Upper lobe of left lung (tissue), 6 donors: ENCODE data around the gene ARID4B. TPM values are rescaled to one million over a fixed set of nuclear protein-coding genes. Genes with fewer than 3 reads are reported as not detected.

ENCODE experiments used
- ATAC-seq, 2 donors: fragments of 200-7000 bp; cut with Tn5 transposase; one replicate each; pipeline ENCODE4 v1.9.1; 2022; ENCODE audit warnings: mild to moderate bottlenecking in 2 of 2, moderate library complexity in 2 of 2; ENCODE audit not compliant: low FRiP score in 2 of 2
- DNase-seq, 2 donors: peaks; one replicate each; pipeline ENCODE4 v3.0.0-alpha.2; 2019 to 2020
- H3K27ac ChIP-seq, 4 donors: fragments of 200-600 bp; sonication (generic); one replicate each; pipeline ENCODE4 v1.5.1; 2016 to 2019
- H3K27me3 ChIP-seq, 4 donors: fragments of 200-600 bp; sonication (generic); one replicate each; pipeline ENCODE4 v1.5.1; 2017 to 2019
- H3K36me3 ChIP-seq, 4 donors: fragments of 200-600 bp; sonication (generic); one replicate each; pipeline ENCODE4 v1.5.1; 2016 to 2019
- H3K4me1 ChIP-seq, 4 donors: fragments of 200-600 bp; sonication (generic); one replicate each; pipeline ENCODE4 v1.5.1; 2018 to 2019
- H3K4me3 ChIP-seq, 4 donors: fragments of 200-600 bp; sonication (generic); one replicate each; pipeline ENCODE4 v1.5.1; 2017 to 2019; ENCODE audit warnings: mild to moderate bottlenecking in 2 of 4, moderate library complexity in 1 of 4
- H3K9me3 ChIP-seq, 4 donors: fragments of 200-600 bp; sonication (generic); one replicate each; pipeline ENCODE4 v1.5.1; 2018 to 2019
- CTCF ChIP-seq, 6 experiments: fragments of 450-650 bp in 4 of 6; fragments of 200-600 bp in 2 of 6; sonication (generic) in 2 of 6; IDR thresholded peaks; one replicate each; pipeline ENCODE4 v1.5.1; 2016 to 2019; ENCODE audit warnings: antibody characterized with exemption in 6 of 6
- EP300 ChIP-seq, 4 donors: sonication (generic); formaldehyde crosslinking; IDR thresholded peaks; one replicate each; pipeline ENCODE4 v1.5.1; 2017; ENCODE audit warnings: antibody characterized with exemption in 4 of 4, control low read depth in 2 of 4
- POLR2A ChIP-seq, 4 donors: fragments of 450-650 bp; IDR thresholded peaks; one replicate each; pipeline ENCODE4 v1.5.1; 2016 to 2017; ENCODE audit warnings: antibody characterized with exemption in 4 of 4, mild to moderate bottlenecking in 2 of 4
- POLR2AphosphoS5 ChIP-seq, 2 donors: sonication (generic); formaldehyde crosslinking; IDR thresholded peaks; one replicate each; pipeline ENCODE4 v1.5.1; 2017; ENCODE audit warnings: antibody characterized with exemption in 2 of 2
- WGBS, 2 donors: methylation state at CpG; one replicate each; pipeline ENCODE4 v1.1.5; 2017 to 2018; 5-methylcytosine and 5-hydroxymethylcytosine counted together
- small RNA-seq, 4 donors: library from RNA; depleted of rRNA; stranded (forward); fragments of <200 nt; gene quantifications; one replicate each; pipeline ENCODE3, GENCODE V24; 2016
- total RNA-seq, 6 donors: library from RNA; depleted of rRNA in 4 of 6; stranded (reverse); fragments of >200 nt in 4 of 6; gene quantifications; one replicate each; pipeline versions ENCODE4 v1.1.0 to v1.2.1, GENCODE V29; 2016 to 2021
- donor health status: DM: no; HTN: no; CAD: no; lungs with moderate emphysema.
- donor health status: DM: no; HTN: yes; CAD: no; lungs with severe emphysema.

Gene ARID4B
- total RNA-seq, 6 donors from 2014 or later, result 31.1 to 90.1 (median 51.3) TPM

- TF ChIP-seq CTCF (IDR thresholded peaks at IDR 0.05) (no peak), POLR2A (IDR thresholded peaks at IDR 0.05) (no peak), EP300 (IDR thresholded peaks at IDR 0.05) (no peak), POLR2AphosphoS5 (IDR thresholded peaks at IDR 0.05) (no peak)
- Histone ChIP-seq H3K4me1 (peaks cover 20 to 51% (median 26%) of the 10 kb centered on the region in 4 donors), H3K4me3 (peak overlapping the region; percentile 3 to 93 (median 88)), H3K9me3 (no peaks in the 10 kb centered on the region), H3K27me3 (no peaks in the 10 kb centered on the region), H3K36me3 (peaks cover 6 to 22% (median 8%) of the 10 kb centered on the region in 4 donors), H3K27ac (peak overlapping the region in 1 of 4 donors; percentile 91)
- ATAC-seq, result no peak
- 23 to 24% methylated on average over 4 of the region's 4 CpGs for WGBS, 2 donors
- no peak for DNase-seq
Measured at GRCh38 chr1:235127203-235127602, 200.8 kb downstream of the ARID4B start.

GRCh38 chr1:235124665-235125064 lies 203.3 kb downstream of the ARID4B start:
- no peaks in the 10 kb centered on the region for H3K9me3 ChIP-seq
- ATAC-seq (no peak), DNase-seq (no peak)
- H3K36me3 ChIP-seq, result peaks cover 6 to 35% (median 10%) of the 10 kb centered on the region in 4 donors
- TF ChIP-seq CTCF (IDR thresholded peaks at IDR 0.05) (no peak), POLR2A (IDR thresholded peaks at IDR 0.05) (no peak), POLR2AphosphoS5 (IDR thresholded peaks at IDR 0.05) (no peak), EP300 (IDR thresholded peaks at IDR 0.05) (no peak)
- H3K4me3 ChIP-seq, result no peak overlapping the region
- 76 to 81% methylated on average over 1 of the region's 1 CpG for WGBS, 2 donors
- H3K4me1 ChIP-seq, result peaks cover 20 to 51% (median 26%) of the 10 kb centered on the region in 4 donors
- no peaks in the 10 kb centered on the region for H3K27me3 ChIP-seq
- H3K27ac ChIP-seq, result no peak overlapping the region

GRCh38 chr1:235124111-235124510 lies 203.9 kb downstream of the ARID4B start:
- H3K27me3 ChIP-seq, result no peaks in the 10 kb centered on the region
- no peak overlapping the region for H3K27ac ChIP-seq
- no peak for ATAC-seq
- peaks cover 20 to 48% (median 24%) of the 10 kb centered on the region in 4 donors for H3K4me1 ChIP-seq
- TF ChIP-seq POLR2AphosphoS5 (IDR thresholded peaks at IDR 0.05) (no peak), EP300 (IDR thresholded peaks at IDR 0.05) (no peak), CTCF (IDR thresholded peaks at IDR 0.05) (no peak), POLR2A (IDR thresholded peaks at IDR 0.05) (no peak)
- 90 to 91% methylated on average over 9 of the region's 9 CpGs for WGBS, 2 donors
- H3K4me3 ChIP-seq, result no peak overlapping the region
- H3K36me3 ChIP-seq, result peaks cover 6 to 40% (median 15%) of the 10 kb centered on the region in 4 donors
- no peak for DNase-seq
- H3K9me3 ChIP-seq, result no peaks in the 10 kb centered on the region

- DNase-seq, result no peak
Measured at GRCh38 chr1:235122348-235122747, 205.6 kb downstream of the ARID4B start.

More at GRCh38 chr1:235122348-235122747, 205.6 kb downstream of the ARID4B start:
- H3K4me3 ChIP-seq, result no peak overlapping the region
- ATAC-seq, result no peak
- H3K36me3 ChIP-seq, result peaks cover 17 to 58% (median 28%) of the 10 kb centered on the region in 4 donors
- no peaks in the 10 kb centered on the region for H3K9me3 ChIP-seq
- 73 to 80% methylated on average over 1 of the region's 1 CpG for WGBS, 2 donors
- H3K4me1 ChIP-seq, result peaks cover 20 to 41% (median 22%) of the 10 kb centered on the region in 4 donors
- no peaks in the 10 kb centered on the region for H3K27me3 ChIP-seq
- TF ChIP-seq POLR2AphosphoS5 (IDR thresholded peaks at IDR 0.05) (no peak), EP300 (IDR thresholded peaks at IDR 0.05) (no peak), CTCF (IDR thresholded peaks at IDR 0.05) (no peak), POLR2A (IDR thresholded peaks at IDR 0.05) (no peak)
- H3K27ac ChIP-seq, result no peak overlapping the region

Small RNA genes lying within 50 kb of the gene (small RNA-seq; reads per million reads assigned to genes)
- gene AL391994.1 (0 reads per million in 4 donors), gene MIR4753 (0 to 0.26 (median 0.05) reads per million in 4 donors), gene SNORA14B (0.14 to 4.7 (median 1.0) reads per million in 4 donors)

Other genes starting within 250 kb of the ARID4B start
- 100 to 1,000 TPM in 2 of 6 donors, 10 to 100 TPM in 4; 37.6 to 124 (median 89.8) TPM for gene TOMM20, start 199.3 kb downstream of the ARID4B start, total RNA-seq
- 10 to 100 TPM; 17.3 to 61.0 (median 35.0) TPM for gene RBM34, start 166.9 kb downstream of the ARID4B start, total RNA-seq
- 10 to 100 TPM in 4 of 6 donors, 1 to 10 TPM in 2; 5.0 to 32.6 (median 25.4) TPM for gene GGPS1, start 391 bp upstream of the ARID4B start, total RNA-seq
- gene TBCE, start 39.2 kb upstream of the ARID4B start, total RNA-seq, result 10 to 100 TPM; 20.8 to 77.5 (median 26.5) TPM
- 10 to 100 TPM; 11.0 to 27.3 (median 22.1) TPM for gene B3GALNT2, start 176.3 kb upstream of the ARID4B start, total RNA-seq